ENCODE data around the gene KRTAP5-3. TPM values are rescaled to one million over a fixed set of nuclear protein-coding genes. Genes with fewer than 3 reads are reported as not detected.
A peak's percentile ranks its signal among the peaks of the same experiment; 100 is the strongest.

Gene KRTAP5-3
- total and polyA plus RNA-seq, 2 of the 13 experiments (the other 11 are each of a cell fraction or from before 2014, with no cell fraction given) = not detected

- TF ChIP-seq, protein P1, sequence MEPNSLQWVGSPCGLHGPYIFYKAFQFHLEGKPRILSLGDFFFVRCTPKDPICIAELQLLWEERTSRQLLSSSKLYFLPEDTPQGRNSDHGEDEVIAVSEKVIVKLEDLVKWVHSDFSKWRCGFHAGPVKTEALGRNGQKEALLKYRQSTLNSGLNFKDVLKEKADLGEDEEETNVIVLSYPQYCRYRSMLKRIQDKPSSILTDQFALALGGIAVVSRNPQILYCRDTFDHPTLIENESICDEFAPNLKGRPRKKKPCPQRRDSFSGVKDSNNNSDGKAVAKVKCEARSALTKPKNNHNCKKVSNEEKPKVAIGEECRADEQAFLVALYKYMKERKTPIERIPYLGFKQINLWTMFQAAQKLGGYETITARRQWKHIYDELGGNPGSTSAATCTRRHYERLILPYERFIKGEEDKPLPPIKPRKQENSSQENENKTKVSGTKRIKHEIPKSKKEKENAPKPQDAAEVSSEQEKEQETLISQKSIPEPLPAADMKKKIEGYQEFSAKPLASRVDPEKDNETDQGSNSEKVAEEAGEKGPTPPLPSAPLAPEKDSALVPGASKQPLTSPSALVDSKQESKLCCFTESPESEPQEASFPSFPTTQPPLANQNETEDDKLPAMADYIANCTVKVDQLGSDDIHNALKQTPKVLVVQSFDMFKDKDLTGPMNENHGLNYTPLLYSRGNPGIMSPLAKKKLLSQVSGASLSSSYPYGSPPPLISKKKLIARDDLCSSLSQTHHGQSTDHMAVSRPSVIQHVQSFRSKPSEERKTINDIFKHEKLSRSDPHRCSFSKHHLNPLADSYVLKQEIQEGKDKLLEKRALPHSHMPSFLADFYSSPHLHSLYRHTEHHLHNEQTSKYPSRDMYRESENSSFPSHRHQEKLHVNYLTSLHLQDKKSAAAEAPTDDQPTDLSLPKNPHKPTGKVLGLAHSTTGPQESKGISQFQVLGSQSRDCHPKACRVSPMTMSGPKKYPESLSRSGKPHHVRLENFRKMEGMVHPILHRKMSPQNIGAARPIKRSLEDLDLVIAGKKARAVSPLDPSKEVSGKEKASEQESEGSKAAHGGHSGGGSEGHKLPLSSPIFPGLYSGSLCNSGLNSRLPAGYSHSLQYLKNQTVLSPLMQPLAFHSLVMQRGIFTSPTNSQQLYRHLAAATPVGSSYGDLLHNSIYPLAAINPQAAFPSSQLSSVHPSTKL (CRISPR knock-in tag; IDR thresholded peaks at IDR 0.05) = peak; percentile 64; the same call in 1 of the 2 replicates
- TF ChIP-seq ARNT2 (CRISPR knock-in tag; IDR thresholded peaks at IDR 0.05; ENCODE audit: low read depth) = no peak
- peak; percentile 47; the same call in 1 of the 2 replicates for TF ChIP-seq ZFP36L1 (CRISPR knock-in tag; IDR thresholded peaks at IDR 0.05)
- peak; percentile 86 for TF ChIP-seq SALL1 (CRISPR knock-in tag; IDR thresholded peaks at IDR 0.05)
- TF ChIP-seq ZSCAN31 (CRISPR knock-in tag; IDR thresholded peaks at IDR 0.05; ENCODE audit: low read depth) = no peak
- TF ChIP-seq MEIS2 (CRISPR knock-in tag; IDR thresholded peaks at IDR 0.05) = peak; percentile 52; the same call in 1 of the 2 replicates
- TF ChIP-seq ZSCAN29 (CRISPR knock-in tag; conservative IDR thresholded peaks at IDR 0.05) = 0 out of 2 replicates have a peak, but pooled peaks have one; percentile 72
- TF ChIP-seq ZNF263 (CRISPR knock-in tag; IDR thresholded peaks at IDR 0.05) = peak; percentile 81
- TF ChIP-seq ZNF350 (CRISPR knock-in tag; IDR thresholded peaks at IDR 0.05; ENCODE audit: borderline replicate concordance, low read depth) = peak; percentile 69
- TF ChIP-seq ZNF781 (CRISPR knock-in tag; IDR thresholded peaks at IDR 0.05; ENCODE audit: borderline replicate concordance, not compliant biosample characterization) = no peak
- TF ChIP-seq ZNF878 (CRISPR knock-in tag; IDR thresholded peaks at IDR 0.05) = peak; percentile 68; the same call in 1 of the 2 replicates
- peak; percentile 58; the same call in 1 of the 2 replicates for TF ChIP-seq SOX5 (CRISPR knock-in tag; IDR thresholded peaks at IDR 0.05; ENCODE audit: borderline replicate concordance)
- TF ChIP-seq ZSCAN9 (CRISPR knock-in tag; IDR thresholded peaks at IDR 0.05; ENCODE audit: borderline replicate concordance) = peak; percentile 45; the same call in 1 of the 2 replicates
- TF ChIP-seq ZNF841 (CRISPR knock-in tag; IDR thresholded peaks at IDR 0.05; ENCODE audit: borderline replicate concordance) = no peak
- 0 out of 2 replicates have a peak, but pooled peaks have one; percentile 43 for TF ChIP-seq TARDBP (CRISPR knock-in tag; IDR thresholded peaks at IDR 0.05)
- TF ChIP-seq ZNF703 (CRISPR knock-in tag; IDR thresholded peaks at IDR 0.05; ENCODE audit: borderline replicate concordance) = 0 out of 2 replicates have a peak, but pooled peaks have one; percentile 38
- TF ChIP-seq ZBTB7B (CRISPR knock-in tag; IDR thresholded peaks at IDR 0.05) = peak; percentile 90
- peak; percentile 52; the same call in 1 of the 2 replicates for TF ChIP-seq PATZ1 (CRISPR knock-in tag; IDR thresholded peaks at IDR 0.05)
- TF ChIP-seq SAP130 (CRISPR knock-in tag; IDR thresholded peaks at IDR 0.05; ENCODE audit: low read depth) = peak; percentile 39; the same call in 1 of the 2 replicates
- TF ChIP-seq RFX1 (IDR thresholded peaks at IDR 0.05) = no peak
- TF ChIP-seq ZKSCAN8 (CRISPR knock-in tag; IDR thresholded peaks at IDR 0.05; ENCODE audit: borderline replicate concordance) = peak; percentile 56; the same call in 1 of the 2 replicates
- TF ChIP-seq ZSCAN25 (CRISPR knock-in tag; IDR thresholded peaks at IDR 0.05) = peak; percentile 96
- TF ChIP-seq FOXP1 (IDR thresholded peaks at IDR 0.05) = no peak
- TF ChIP-seq FOXP1 (CRISPR knock-in tag; IDR thresholded peaks at IDR 0.05) = peak; percentile 51; the same call in 1 of the 2 replicates
- TF ChIP-seq, protein P2, sequence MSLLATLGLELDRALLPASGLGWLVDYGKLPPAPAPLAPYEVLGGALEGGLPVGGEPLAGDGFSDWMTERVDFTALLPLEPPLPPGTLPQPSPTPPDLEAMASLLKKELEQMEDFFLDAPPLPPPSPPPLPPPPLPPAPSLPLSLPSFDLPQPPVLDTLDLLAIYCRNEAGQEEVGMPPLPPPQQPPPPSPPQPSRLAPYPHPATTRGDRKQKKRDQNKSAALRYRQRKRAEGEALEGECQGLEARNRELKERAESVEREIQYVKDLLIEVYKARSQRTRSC (CRISPR knock-in tag; IDR thresholded peaks at IDR 0.05; ENCODE audit: low read depth) = no peak
Measured at GRCh38 chr11:1654388-1655167, 46.3 kb upstream of the KRTAP5-3 start (continued).
